Muscle layer of duodenum (tissue), 2 donors: Measurements from ENCODE around the gene EIF2B2.

Experiments
- H3K27ac ChIP-seq: one replicate; pipeline ENCODE4 v1.7.0; 2013; ENCODE audit warnings: mild to moderate bottlenecking, low read length
- H3K27me3 ChIP-seq: one replicate; pipeline ENCODE4 v1.7.0; 2013; ENCODE audit warnings: low read depth, mild to moderate bottlenecking, control low read depth, low read length
- H3K36me3 ChIP-seq, 2 donors: one replicate each; pipeline ENCODE4 v1.7.0; 2013; ENCODE audit warnings: low read length in 2 of 2, control low read depth in 1 of 2, mild to moderate bottlenecking in 1 of 2; ENCODE audit not compliant: insufficient read depth in 2 of 2, control insufficient read depth in 1 of 2
- H3K4me1 ChIP-seq, 2 donors: one replicate each; pipeline ENCODE4 v1.7.0; 2013; ENCODE audit warnings: low read length in 2 of 2, mild to moderate bottlenecking in 2 of 2, control low read depth in 1 of 2, moderate library complexity in 1 of 2; ENCODE audit not compliant: insufficient read depth in 2 of 2, control insufficient read depth in 1 of 2
- H3K4me3 ChIP-seq, 2 donors: one replicate each; pipeline ENCODE4 v1.7.0; 2013; ENCODE audit warnings: low read length in 2 of 2, low read depth in 1 of 2, mild to moderate bottlenecking in 1 of 2
- H3K9me3 ChIP-seq, 2 donors: one replicate each; pipeline ENCODE4 v1.7.0; 2013; ENCODE audit warnings: low read length in 2 of 2, control low read depth in 1 of 2, mild to moderate bottlenecking in 1 of 2; ENCODE audit not compliant: control insufficient read depth in 1 of 2
- donor health status: healthy.

Gene EIF2B2

DNA sequence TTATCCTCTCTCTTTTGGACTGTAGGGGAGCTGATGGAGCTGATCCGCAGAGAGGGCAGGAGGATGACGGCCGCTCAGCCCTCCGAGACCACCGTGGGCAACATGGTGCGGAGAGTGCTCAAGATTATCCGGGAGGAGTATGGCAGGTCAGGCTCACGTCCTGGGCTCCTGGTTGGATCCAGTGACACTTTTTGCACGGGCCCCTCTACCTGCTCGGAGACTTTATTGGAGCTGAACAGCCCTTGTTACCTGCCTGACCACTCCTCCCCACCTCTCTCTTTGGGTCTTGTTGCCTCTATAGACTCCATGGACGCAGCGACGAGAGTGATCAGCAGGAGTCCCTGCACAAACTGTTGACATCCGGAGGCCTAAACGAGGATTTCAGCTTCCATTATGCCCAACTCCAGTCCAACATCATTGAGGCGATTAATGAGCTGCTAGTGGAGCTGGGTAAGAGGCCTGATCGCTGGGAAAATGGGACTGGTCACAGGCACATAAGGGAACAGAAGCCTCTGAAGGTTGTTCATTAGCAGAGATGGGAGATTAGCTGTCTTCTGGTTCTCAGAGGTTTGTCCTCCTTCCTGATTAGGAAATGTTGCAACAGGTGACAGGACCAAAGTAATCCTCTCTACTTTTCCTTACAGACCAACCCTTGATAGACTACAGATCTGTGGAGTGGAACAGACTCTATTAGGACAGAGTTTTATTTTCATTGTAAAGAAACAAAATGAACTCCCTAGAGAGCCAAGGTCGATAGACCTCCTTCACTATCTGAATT lies 718 bp downstream of the EIF2B2 start:
- Histone ChIP-seq H3K9me3 (no peaks in the 10 kb centered on the region), H3K27me3 (no peaks in the 10 kb centered on the region), H3K4me3 (peak overlapping the region; percentile 97 to 98), H3K36me3 (peaks cover 28 to 35% of the 10 kb centered on the region in 2 donors), H3K4me1 (peaks cover 7 to 20% of the 10 kb centered on the region in 2 donors), H3K27ac (peak overlapping the region; percentile 83)

DNA sequence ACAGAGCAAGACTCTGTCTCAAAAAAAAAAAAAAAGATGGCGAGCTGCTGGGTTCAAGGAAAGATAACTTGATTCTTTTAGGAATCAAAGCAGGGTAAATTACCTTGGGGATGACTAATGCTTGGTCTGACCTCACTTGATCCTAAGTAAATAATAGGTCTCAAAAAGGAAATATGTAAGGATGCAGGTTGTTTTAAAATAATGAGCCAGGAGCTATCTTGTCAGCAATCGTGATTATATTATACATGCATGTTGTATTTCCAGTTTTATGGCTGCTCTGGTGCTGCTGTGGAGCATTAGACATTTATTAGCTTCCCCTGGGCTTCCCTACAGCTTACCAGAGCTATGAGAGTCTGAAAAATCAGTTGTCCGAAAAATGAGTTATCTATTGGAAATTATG lies 2.6 kb downstream of the EIF2B2 start:
- Histone ChIP-seq H3K27me3 (no peaks in the 10 kb centered on the region), H3K4me1 (peaks cover 7 to 20% of the 10 kb centered on the region in 2 donors), H3K27ac (no peak overlapping the region), H3K9me3 (no peaks in the 10 kb centered on the region), H3K36me3 (peaks cover 43 to 54% of the 10 kb centered on the region in 2 donors), H3K4me3 (no peak overlapping the region)

- Histone ChIP-seq H3K9me3 (no peaks in the 10 kb centered on the region), H3K36me3 (peaks cover 47 to 67% of the 10 kb centered on the region in 2 donors), H3K4me3 (no peak overlapping the region), H3K27me3 (no peaks in the 10 kb centered on the region), H3K27ac (no peak overlapping the region), H3K4me1 (peaks cover 0 to 21% of the 10 kb centered on the region in 2 donors)
These were observed 6.5 kb downstream of the EIF2B2 start for GRCh38 chr14:75009176-75009575.

DNA sequence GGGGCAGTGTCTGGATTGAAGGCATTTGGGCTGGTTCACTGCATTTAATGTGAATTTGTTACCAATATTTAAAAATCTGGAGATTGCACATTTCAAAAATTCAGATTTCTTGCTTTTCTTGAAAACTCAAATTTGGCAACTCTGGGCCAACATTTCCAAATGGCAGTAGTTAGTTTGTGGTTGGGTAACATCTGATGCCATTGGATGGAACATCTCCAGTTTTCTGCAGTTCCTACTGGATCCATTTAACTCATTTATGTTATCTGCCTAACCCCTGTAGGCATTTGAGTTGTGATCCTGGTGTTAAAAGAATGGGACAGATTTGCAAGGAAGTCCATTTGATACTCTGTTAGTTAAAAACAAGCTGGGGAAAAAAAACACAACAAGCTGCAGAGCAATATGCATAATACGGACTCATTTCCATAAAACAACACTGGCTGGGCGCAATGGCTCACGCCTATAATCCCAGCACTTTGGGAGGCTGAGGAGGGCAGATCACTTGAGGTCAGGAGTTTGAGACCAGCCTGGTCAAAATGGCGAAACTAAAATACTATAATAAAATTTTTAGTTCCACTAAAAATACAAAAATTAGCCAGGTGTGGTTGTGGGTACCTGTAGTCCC lies 7.9 kb downstream of the EIF2B2 start:
- Histone ChIP-seq H3K36me3 (peaks cover 53 to 68% of the 10 kb centered on the region in 2 donors), H3K27me3 (no peaks in the 10 kb centered on the region), H3K9me3 (no peaks in the 10 kb centered on the region), H3K27ac (no peak overlapping the region), H3K4me1 (peaks cover 0 to 12% of the 10 kb centered on the region in 2 donors), H3K4me3 (no peak overlapping the region)

- peaks cover 0 to 11% of the 10 kb centered on the region in 2 donors for H3K4me1 ChIP-seq
- no peaks in the 10 kb centered on the region for H3K27me3 ChIP-seq
- peak overlapping the region; percentile 35 for H3K27ac ChIP-seq
- H3K4me3 ChIP-seq, result no peak overlapping the region
- no peaks in the 10 kb centered on the region for H3K9me3 ChIP-seq
- peaks cover 53 to 68% of the 10 kb centered on the region in 2 donors for H3K36me3 ChIP-seq
These were observed 8.8 kb downstream of the EIF2B2 start for GRCh38 chr14:75011356-75011994.

GRCh38 chr14:75013290-75013689 lies 10.6 kb downstream of the EIF2B2 start:
- Histone ChIP-seq H3K9me3 (no peaks in the 10 kb centered on the region), H3K4me3 (no peak overlapping the region), H3K4me1 (peaks cover 0 to 11% of the 10 kb centered on the region in 2 donors), H3K27ac (no peak overlapping the region), H3K36me3 (peaks cover 45 to 64% of the 10 kb centered on the region in 2 donors), H3K27me3 (no peaks in the 10 kb centered on the region)

GRCh38 chr14:75015496-75015895 lies 12.8 kb downstream of the EIF2B2 start:
- Histone ChIP-seq H3K4me3 (no peak overlapping the region), H3K36me3 (peaks cover 42 to 56% of the 10 kb centered on the region in 2 donors), H3K4me1 (peaks cover 0 to 11% of the 10 kb centered on the region in 2 donors), H3K27ac (no peak overlapping the region), H3K9me3 (no peaks in the 10 kb centered on the region), H3K27me3 (no peaks in the 10 kb centered on the region)

DNA sequence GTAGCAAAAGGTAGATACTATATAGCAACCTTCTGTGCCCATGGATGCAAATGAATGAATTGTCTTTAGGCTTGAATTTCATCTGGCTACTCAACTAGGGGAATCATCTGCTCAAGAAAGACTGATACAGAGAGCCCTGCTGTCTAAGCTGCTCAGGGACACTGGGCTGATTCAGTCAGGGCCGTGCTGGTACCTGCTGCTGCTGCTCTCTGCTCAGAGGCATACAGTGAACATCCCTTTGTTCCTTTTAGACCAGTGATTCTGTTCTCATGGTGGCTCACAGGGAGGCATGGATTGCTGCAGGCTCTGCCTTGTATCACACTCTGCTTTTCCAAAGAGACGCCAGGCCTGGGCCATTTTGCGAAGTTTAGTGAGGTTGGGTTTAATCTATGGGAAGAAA lies 14.1 kb downstream of the EIF2B2 start:
- peaks cover 42 to 59% of the 10 kb centered on the region in 2 donors for H3K36me3 ChIP-seq

DNA sequence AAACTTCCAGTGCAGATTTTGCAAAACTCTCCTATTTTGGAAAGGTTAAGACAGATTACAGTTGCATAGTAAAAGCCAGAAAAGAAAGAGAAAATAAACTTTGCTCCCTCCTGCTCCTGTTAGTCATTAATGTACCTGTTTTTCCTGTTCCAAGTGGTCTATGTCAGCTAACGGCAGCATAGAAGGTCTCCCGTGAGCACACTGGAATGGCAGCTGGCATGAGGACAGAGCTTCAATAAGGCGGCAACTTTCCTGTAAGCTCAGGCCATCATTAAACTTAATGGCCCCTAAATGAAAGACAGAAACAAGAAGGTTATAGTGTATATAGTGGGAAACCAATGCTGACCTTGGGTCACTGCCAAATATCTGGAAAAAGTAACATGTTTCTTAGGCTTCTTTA lies 16.0 kb downstream of the EIF2B2 start:
- H3K4me1 ChIP-seq, result no peaks in the 10 kb centered on the region
- peaks cover 48 to 61% of the 10 kb centered on the region in 2 donors for H3K36me3 ChIP-seq
- no peak overlapping the region for H3K27ac ChIP-seq
- H3K27me3 ChIP-seq, result no peaks in the 10 kb centered on the region
- no peak overlapping the region for H3K4me3 ChIP-seq
- no peaks in the 10 kb centered on the region for H3K9me3 ChIP-seq

More for the DNA sequence above, 14.1 kb downstream of the EIF2B2 start:
- Histone ChIP-seq H3K27ac (no peak overlapping the region), H3K4me1 (peaks cover 0 to 4% of the 10 kb centered on the region in 2 donors), H3K4me3 (no peak overlapping the region), H3K27me3 (no peaks in the 10 kb centered on the region), H3K9me3 (no peaks in the 10 kb centered on the region)

- peaks cover 34 to 50% of the 10 kb centered on the region in 2 donors for H3K36me3 ChIP-seq
These were observed 19.9 kb downstream of the EIF2B2 start for GRCh38 chr14:75022655-75023054.

DNA sequence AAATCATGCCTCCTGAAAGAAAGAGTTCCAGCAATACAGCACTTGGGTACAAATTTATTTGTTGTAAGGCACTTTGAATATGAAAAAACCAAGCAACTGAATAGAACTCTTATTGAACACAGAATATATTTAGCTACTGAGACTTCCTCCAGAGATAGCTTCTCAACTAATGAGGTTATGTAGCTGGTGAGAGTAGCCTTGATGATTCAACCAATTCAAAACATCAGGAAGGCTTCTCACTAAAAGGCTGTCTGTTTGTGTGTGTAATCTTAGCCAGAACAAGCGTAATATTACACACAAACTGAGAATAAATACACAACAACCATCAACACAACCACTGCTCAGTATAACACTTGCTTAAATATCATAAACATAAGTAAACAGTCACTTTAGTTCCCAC lies 20.4 kb downstream of the EIF2B2 start:
- Histone ChIP-seq H3K27ac (no peak overlapping the region), H3K9me3 (no peaks in the 10 kb centered on the region), H3K4me3 (no peak overlapping the region), H3K27me3 (no peaks in the 10 kb centered on the region), H3K4me1 (no peaks in the 10 kb centered on the region), H3K36me3 (peaks cover 32 to 46% of the 10 kb centered on the region in 2 donors)

More at GRCh38 chr14:75022655-75023054, 19.9 kb downstream of the EIF2B2 start:
- Histone ChIP-seq H3K4me3 (no peak overlapping the region), H3K27me3 (no peaks in the 10 kb centered on the region), H3K27ac (no peak overlapping the region), H3K4me1 (no peaks in the 10 kb centered on the region), H3K9me3 (no peaks in the 10 kb centered on the region)
